ENCODE data around the gene COL2A1. TPM values are rescaled to one million over a fixed set of nuclear protein-coding genes. Genes with fewer than 3 reads are reported as not detected.

COL2A1 gene
- total and polyA plus RNA-seq, 2 donors (not counting 3 experiments of a cell fraction or from before 2014, with no cell fraction given) = not detected

DNA sequence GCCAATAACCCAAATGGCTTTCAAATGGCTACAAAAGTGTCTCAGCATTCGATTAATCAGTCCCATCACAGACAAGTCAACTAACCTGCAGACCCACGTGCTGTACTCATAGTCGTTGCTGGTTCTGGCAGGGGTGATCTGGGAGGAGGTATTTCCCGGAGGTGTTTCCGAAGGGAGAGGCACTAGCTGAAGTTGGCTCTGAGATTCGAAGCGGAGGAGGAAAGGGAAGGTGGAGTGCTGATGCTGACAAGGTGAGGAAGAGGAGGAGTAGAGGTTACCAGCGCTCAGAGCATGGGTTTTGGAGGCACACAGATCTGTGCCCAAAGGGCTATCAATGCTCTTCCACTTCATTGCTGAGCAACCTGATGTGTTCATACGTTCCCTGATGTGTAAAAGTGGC lies 20.5 kb upstream of the COL2A1 start:
- Histone ChIP-seq H4K20me1 (replicated peaks; ENCODE audit: control insufficient read depth, extremely low read depth, insufficient read depth, low read length) (no peaks in the 10 kb centered on the region), H3K9me3 (replicated peaks; ENCODE audit: control insufficient read depth, insufficient read depth, low read length) (no peaks in the 10 kb centered on the region), H3K27me3 (ENCODE audit: control insufficient read depth in 2 of 2, insufficient read depth in 2 of 2, low read length in 2 of 2) (peaks cover 7 to 31% of the 10 kb centered on the region in 2 experiments), H3K9me1 (replicated peaks; ENCODE audit: control insufficient read depth, extremely low read depth, insufficient read depth, low read length) (no peaks in the 10 kb centered on the region), H3K27ac (ENCODE audit: insufficient read depth, low read depth, low read length) (no peak overlapping the region), H3K4me2 (ENCODE audit: insufficient read depth, low read length) (no peak overlapping the region), H3K79me2 (ENCODE audit: control insufficient read depth, insufficient read depth, low read length) (no peaks in the 10 kb centered on the region), H3K4me3 (replicated peaks in 1 of 3; ENCODE audit: insufficient read depth in 1 of 3, low read depth in 1 of 3, low read length in 3 of 3) (no peak overlapping the region), H3K36me3 (ENCODE audit: control insufficient read depth in 2 of 2, extremely low read depth in 1 of 2, insufficient read depth in 2 of 2, low read length in 2 of 2) (no peaks in the 10 kb centered on the region), H2AFZ (ENCODE audit: low read depth, low read length) (no peak overlapping the region), H3K9ac (replicated peaks; ENCODE audit: extremely low read depth, insufficient read depth, low read length) (no peak overlapping the region), H3K4me1 (ENCODE audit: control insufficient read depth, extremely low read depth, insufficient read depth, low read length) (no peaks in the 10 kb centered on the region)
- intact Hi-C loops (cut with micrococcal nuclease) = no loop called here
- ChIA-PET CTCF (interaction anchor here (1.3 kb wide), 1 partner anchor 75 kb away, joined by 4 read pairs; no protein-coding TSS in a partner anchor), POLR2A (no interaction called here)
- no peak for TF ChIP-seq POLR2A (IDR thresholded peaks at IDR 0.05; ENCODE audit: low read depth, low read length)
- no peak for TF ChIP-seq POLR2AphosphoS5 (IDR thresholded peaks at IDR 0.05; ENCODE audit: insufficient read depth, low read depth, low read length)
- TF ChIP-seq EZH2 (IDR thresholded peaks at IDR 0.05; ENCODE audit: borderline replicate concordance, low read depth, low read length, severe bottlenecking) = no peak
- no peak for TF ChIP-seq FOS (IDR thresholded peaks at IDR 0.05; ENCODE audit: borderline replicate concordance, insufficient read depth, low read length)
- TF ChIP-seq, protein P1, sequence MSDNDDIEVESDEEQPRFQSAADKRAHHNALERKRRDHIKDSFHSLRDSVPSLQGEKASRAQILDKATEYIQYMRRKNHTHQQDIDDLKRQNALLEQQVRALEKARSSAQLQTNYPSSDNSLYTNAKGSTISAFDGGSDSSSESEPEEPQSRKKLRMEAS (IDR thresholded peaks at IDR 0.05; ENCODE audit: insufficient read depth, insufficient read length) = no peak
- TF ChIP-seq JUN (IDR thresholded peaks at IDR 0.05; ENCODE audit: borderline replicate concordance, insufficient read depth, insufficient read length, low read depth) = no peak
- TF ChIP-seq, protein P2, sequence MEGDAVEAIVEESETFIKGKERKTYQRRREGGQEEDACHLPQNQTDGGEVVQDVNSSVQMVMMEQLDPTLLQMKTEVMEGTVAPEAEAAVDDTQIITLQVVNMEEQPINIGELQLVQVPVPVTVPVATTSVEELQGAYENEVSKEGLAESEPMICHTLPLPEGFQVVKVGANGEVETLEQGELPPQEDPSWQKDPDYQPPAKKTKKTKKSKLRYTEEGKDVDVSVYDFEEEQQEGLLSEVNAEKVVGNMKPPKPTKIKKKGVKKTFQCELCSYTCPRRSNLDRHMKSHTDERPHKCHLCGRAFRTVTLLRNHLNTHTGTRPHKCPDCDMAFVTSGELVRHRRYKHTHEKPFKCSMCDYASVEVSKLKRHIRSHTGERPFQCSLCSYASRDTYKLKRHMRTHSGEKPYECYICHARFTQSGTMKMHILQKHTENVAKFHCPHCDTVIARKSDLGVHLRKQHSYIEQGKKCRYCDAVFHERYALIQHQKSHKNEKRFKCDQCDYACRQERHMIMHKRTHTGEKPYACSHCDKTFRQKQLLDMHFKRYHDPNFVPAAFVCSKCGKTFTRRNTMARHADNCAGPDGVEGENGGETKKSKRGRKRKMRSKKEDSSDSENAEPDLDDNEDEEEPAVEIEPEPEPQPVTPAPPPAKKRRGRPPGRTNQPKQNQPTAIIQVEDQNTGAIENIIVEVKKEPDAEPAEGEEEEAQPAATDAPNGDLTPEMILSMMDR (IDR thresholded peaks at IDR 0.05; ENCODE audit: extremely low read depth in 1 of 2, insufficient read depth in 1 of 2, low read depth in 1 of 2, low read length in 2 of 2) = no peak
- TF ChIP-seq MYC (IDR thresholded peaks at IDR 0.05; ENCODE audit: low read depth, low read length) = no peak
- no peak for TF ChIP-seq GATA2 (IDR thresholded peaks at IDR 0.05; ENCODE audit: insufficient read depth, insufficient read length, low read depth, low read length)
- no TSS peak for BruUV-seq (replicated peaks)
- FAIRE-seq (no peak), DNase-seq (ENCODE audit: low read depth, low spot score) (no peak)
- dilution Hi-C loops (cut with MboI; ENCODE audit: extremely low pct_ligation_motif_present, low sequenced_read_pairs) = no loop called here

Data from endothelial cell of umbilical vein (primary cell).